Erythroblast (primary cell): Measurements from ENCODE around the gene NCKAP5.

ENCODE experiments used
- GATA1 ChIP-seq: IDR thresholded peaks from 2 replicates; pipeline ENCODE4 v1.6.1; 2011; ENCODE audit warnings: low read depth, mild to moderate bottlenecking, control low read depth, low read length, moderate library complexity
- POLR2A ChIP-seq: IDR thresholded peaks from 2 replicates; pipeline ENCODE4 v1.6.1; 2011; ENCODE audit warnings: mild to moderate bottlenecking, low read length

GRCh38 chr2:133606616-133607015, 38.4 kb upstream of the NCKAP5 start:
- TF ChIP-seq POLR2A = no peak
- no peak for TF ChIP-seq GATA1
